Stimulated activated CD4-positive, alpha-beta T cell treated with anti-CD3 and anti-CD28 coated beads, TNF-alpha, amount 100 ng/mL, for 4 hours (primary cell): Measurements from ENCODE around the gene CHRNA3.

Experiments
- DNase-seq, 3 experiments: peaks; one replicate each; pipeline ENCODE4 v3.0.0-alpha.2; 2020; ENCODE audit warnings: low read depth in 3 of 3

CHRNA3 gene

GRCh38 chr15:78636378-78636859 lies 15.6 kb upstream of the CHRNA3 start:
- no peak for DNase-seq

GRCh38 chr15:78635346-78635745 lies 14.6 kb upstream of the CHRNA3 start:
- DNase-seq = no peak

GRCh38 chr15:78634210-78635145 lies 13.7 kb upstream of the CHRNA3 start:
- no peak for DNase-seq

- no peak for DNase-seq
Observed at GRCh38 chr15:78633348-78633747, 12.6 kb upstream of the CHRNA3 start.

- no peak for DNase-seq
Observed at GRCh38 chr15:78630886-78631633, 10.3 kb upstream of the CHRNA3 start.

GRCh38 chr15:78629716-78630065 lies 8.9 kb upstream of the CHRNA3 start:
- DNase-seq = no peak

- no peak for DNase-seq
Observed at GRCh38 chr15:78629031-78629715, 8.4 kb upstream of the CHRNA3 start.

- no peak for DNase-seq
Observed at GRCh38 chr15:78628227-78628626, 7.4 kb upstream of the CHRNA3 start.

GRCh38 chr15:78627348-78627747 lies 6.6 kb upstream of the CHRNA3 start:
- no peak for DNase-seq

- DNase-seq = no peak
Observed at GRCh38 chr15:78626381-78626995, 5.7 kb upstream of the CHRNA3 start.

GRCh38 chr15:78625606-78626280 lies 4.9 kb upstream of the CHRNA3 start:
- no peak for DNase-seq

GRCh38 chr15:78624651-78625590 lies 4.1 kb upstream of the CHRNA3 start:
- no peak for DNase-seq

GRCh38 chr15:78623786-78624497 lies 3.1 kb upstream of the CHRNA3 start:
- no peak for DNase-seq

- no peak for DNase-seq
Observed at GRCh38 chr15:78621810-78622402, 1.1 kb upstream of the CHRNA3 start.

GRCh38 chr15:78620021-78620526 lies 722 bp downstream of the CHRNA3 start:
- no peak for DNase-seq

GRCh38 chr15:78619022-78619950 lies 1.5 kb downstream of the CHRNA3 start:
- DNase-seq = no peak

GRCh38 chr15:78618490-78618934 lies 2.3 kb downstream of the CHRNA3 start:
- DNase-seq = peak; percentile 40 to 70 (median 70)

GRCh38 chr15:78618064-78618463 lies 2.7 kb downstream of the CHRNA3 start:
- no peak for DNase-seq
